AG04449 (cell line): ENCODE data around the gene ZNF700.
A peak's percentile ranks its signal among the peaks of the same experiment; 100 is the strongest.
"Not testable (repeated sequence)": the region's sequence is repeated elsewhere in the genome, so short reads cannot be mapped to it uniquely, and the experiment has no call there.

Experiments used
- CTCF ChIA-PET: fragments of 350-600 bp; formaldehyde crosslinking; extraction: SDS; loops from one replicate; lab custom pipeline; 2021; ENCODE audit warnings: antibody characterized with exemption; lab: Yijun Ruan, JAX
- POLR2A ChIA-PET: fragments of 400-600, 350-600 bp; formaldehyde crosslinking; extraction: SDS; loops from one replicate; lab custom pipeline; 2020; ENCODE audit warnings: antibody characterized with exemption, inconsistent platforms; lab: Yijun Ruan, JAX
- DNase-seq: peaks from one replicate; pipeline ENCODE4 v3.0.0-alpha.2; 2010; ENCODE audit warnings: low read depth, low spot score
- H3K4me3 ChIP-seq: 2 replicates; pipeline ENCODE4 v1.5.1; 2011; ENCODE audit warnings: low read depth, mild to moderate bottlenecking, control low read depth, low read length
- TF ChIP-seq, protein P1 (sequence below): IDR thresholded peaks from one replicate; pipeline ENCODE4 v1.5.1; 2011; ENCODE audit warnings: mild to moderate bottlenecking, moderate library complexity, low read length, control low read depth, inconsistent platforms; ENCODE audit not compliant: insufficient read depth; ENCODE audit errors: missing control alignments

The ZNF700 gene

DNA sequence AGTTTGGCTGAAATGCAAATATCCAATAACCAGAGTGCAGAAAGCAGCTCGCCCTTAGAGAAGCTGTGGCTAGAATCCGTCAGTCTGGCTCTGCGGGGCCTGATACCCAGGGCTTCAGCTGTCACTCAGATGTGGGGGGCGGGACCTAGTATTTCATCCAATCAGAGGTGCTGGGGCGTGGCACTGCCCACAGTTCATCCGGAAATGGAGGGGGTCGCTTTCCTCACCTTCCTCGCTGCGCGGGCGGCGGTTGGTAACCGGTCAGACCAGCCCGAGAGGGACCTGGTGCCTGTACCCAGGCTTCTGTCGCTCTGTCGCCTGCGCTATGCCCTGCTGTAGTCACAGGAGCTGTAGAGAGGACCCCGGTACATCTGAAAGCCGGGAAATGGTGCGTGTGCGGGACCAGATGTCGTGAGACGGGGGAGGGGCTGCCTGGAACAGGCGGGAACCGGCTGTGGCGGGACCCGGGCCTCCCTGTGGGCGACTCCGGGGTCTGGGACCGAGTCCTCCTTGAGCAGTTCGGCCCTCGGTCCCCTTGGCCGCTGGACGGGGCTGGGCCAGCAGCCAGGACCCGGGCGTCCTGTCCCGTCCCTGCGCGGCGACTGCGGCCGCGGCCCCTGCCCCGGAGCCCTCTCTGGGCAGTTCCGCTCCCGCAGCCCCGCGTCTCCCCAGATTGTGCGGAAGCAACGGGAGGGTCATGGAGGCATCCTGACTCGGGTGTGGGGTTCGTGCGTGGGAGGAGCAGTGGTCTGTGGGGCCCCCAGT lies at the start of gene ZNF700:
Gene ZNF700, plus strand, starts transcription at position 222 of the 765 bp plus-strand sequence. Its CDS starts 104 bp downstream, at position 326.
- DNase-seq, result no peak
- ChIA-PET CTCF (interaction anchor here (0.6 to 5.8 kb wide), 13 partner anchors 9 to 747 kb away, joined by 3 to 100 read pairs (median 10); partner anchors contain the start of genes ZNF20, ZNF491 and ZNF763), POLR2A (interaction anchor here (1.2 to 2.1 kb wide), 2 partner anchors 63 to 440 kb away, joined by 3 to 9 read pairs; partner anchors contain the start of gene ZNF442)
- H3K4me3 ChIP-seq, result peak within 1 kb of the TSS; percentile 95
- TF ChIP-seq, protein P1, sequence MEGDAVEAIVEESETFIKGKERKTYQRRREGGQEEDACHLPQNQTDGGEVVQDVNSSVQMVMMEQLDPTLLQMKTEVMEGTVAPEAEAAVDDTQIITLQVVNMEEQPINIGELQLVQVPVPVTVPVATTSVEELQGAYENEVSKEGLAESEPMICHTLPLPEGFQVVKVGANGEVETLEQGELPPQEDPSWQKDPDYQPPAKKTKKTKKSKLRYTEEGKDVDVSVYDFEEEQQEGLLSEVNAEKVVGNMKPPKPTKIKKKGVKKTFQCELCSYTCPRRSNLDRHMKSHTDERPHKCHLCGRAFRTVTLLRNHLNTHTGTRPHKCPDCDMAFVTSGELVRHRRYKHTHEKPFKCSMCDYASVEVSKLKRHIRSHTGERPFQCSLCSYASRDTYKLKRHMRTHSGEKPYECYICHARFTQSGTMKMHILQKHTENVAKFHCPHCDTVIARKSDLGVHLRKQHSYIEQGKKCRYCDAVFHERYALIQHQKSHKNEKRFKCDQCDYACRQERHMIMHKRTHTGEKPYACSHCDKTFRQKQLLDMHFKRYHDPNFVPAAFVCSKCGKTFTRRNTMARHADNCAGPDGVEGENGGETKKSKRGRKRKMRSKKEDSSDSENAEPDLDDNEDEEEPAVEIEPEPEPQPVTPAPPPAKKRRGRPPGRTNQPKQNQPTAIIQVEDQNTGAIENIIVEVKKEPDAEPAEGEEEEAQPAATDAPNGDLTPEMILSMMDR, result no peak

DNA sequence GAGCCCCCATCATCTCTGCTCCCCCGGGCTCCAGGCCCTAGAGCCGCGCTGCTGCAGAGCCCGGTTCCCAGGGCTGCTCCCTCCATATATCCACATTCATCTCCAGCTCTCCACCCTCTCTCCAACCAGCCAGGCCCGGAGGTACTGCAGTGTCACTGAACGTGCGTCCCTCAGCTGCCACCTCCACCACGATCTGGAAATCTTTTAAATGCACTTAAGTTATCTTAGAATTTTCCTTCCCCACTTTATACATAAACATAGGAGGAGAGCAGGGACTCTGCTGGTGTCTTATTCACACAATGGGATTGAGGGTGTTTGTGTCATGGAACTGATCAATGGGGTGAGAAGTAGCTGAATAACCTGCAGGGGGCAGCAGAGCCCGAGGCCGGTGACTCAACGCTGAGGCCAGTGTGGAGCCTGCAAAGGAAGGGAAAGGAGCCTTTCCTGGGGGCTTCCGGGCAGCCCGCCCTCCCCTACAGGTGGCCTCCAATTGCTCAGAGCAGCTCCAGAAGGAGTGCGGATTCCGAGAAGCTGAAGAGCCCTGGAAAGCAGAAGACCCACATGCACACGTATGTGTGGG lies 45.1 kb upstream of the ZNF700 start:
- CTCF ChIA-PET, result interaction anchor here (0.7 to 9.5 kb wide), 16 partner anchors 8 to 793 kb away, joined by 3 to 79 read pairs (median 6); partner anchors contain the start of genes ZNF20 and ZNF491
- POLR2A ChIA-PET, DNase-seq, H3K4me3 ChIP-seq: not testable (repeated sequence)

GRCh38 chr19:11880598-11880997 lies 44.3 kb upstream of the ZNF700 start:
- CTCF ChIA-PET, result interaction anchor here (0.6 to 9.5 kb wide), 16 partner anchors 9 to 792 kb away, joined by 3 to 79 read pairs (median 4); partner anchors contain the start of gene ZNF491
- POLR2A ChIA-PET, result no interaction called here
- TF ChIP-seq, protein P1, result no peak
- H3K4me3 ChIP-seq, result no peak overlapping the region
- no peak for DNase-seq

- TF ChIP-seq, protein P1, result peak; percentile 72
- DNase-seq, result no peak
- POLR2A ChIA-PET, result no interaction called here
- H3K4me3 ChIP-seq, result peak overlapping the region; percentile 15; the same call in 1 of the 2 replicates
- CTCF ChIA-PET, result interaction anchor here (0.6 to 9.5 kb wide), 11 partner anchors 10 to 791 kb away, joined by 3 to 79 read pairs (median 7); partner anchors contain the start of gene ZNF491
Observed at GRCh38 chr19:11881151-11881800, 43.6 kb upstream of the ZNF700 start.

GRCh38 chr19:11882606-11883005 lies 42.3 kb upstream of the ZNF700 start:
- CTCF ChIA-PET, result interaction anchor here (0.6 to 9.5 kb wide), 7 partner anchors 11 to 258 kb away, joined by 3 to 79 read pairs (median 5); partner anchors contain the start of gene ZNF20
- DNase-seq, result no peak
- POLR2A ChIA-PET, result no interaction called here
- no peak overlapping the region for H3K4me3 ChIP-seq
- TF ChIP-seq, protein P1, result no peak

- CTCF ChIA-PET, result interaction anchor here (0.7 to 2.4 kb wide), 4 partner anchors 36 to 148 kb away, joined by 3 to 6 read pairs (median 4); no protein-coding TSS in a partner anchor
- DNase-seq, result no peak
- POLR2A ChIA-PET, result no interaction called here
- TF ChIP-seq, protein P1, result no peak
- peak overlapping the region; percentile 86 for H3K4me3 ChIP-seq
Observed at GRCh38 chr19:11887234-11887610, 37.7 kb upstream of the ZNF700 start.
